Skeletal muscle cell (primary cell): ENCODE results near the gene SAP30BP.

Source experiments
- DNase-seq: peaks from one replicate; pipeline ENCODE4 v3.0.0-alpha.2; 2010; ENCODE audit warnings: low read depth
- H3K4me3 ChIP-seq: 2 replicates; pipeline ENCODE4 v1.5.1; 2011; ENCODE audit warnings: low read depth, mild to moderate bottlenecking, control low read depth, low read length, moderate library complexity

Gene SAP30BP

GRCh38 chr17:75701288-75701687, 34.1 kb downstream of the SAP30BP start:
- DNase-seq = no peak
- no peak overlapping the region for H3K4me3 ChIP-seq

DNA sequence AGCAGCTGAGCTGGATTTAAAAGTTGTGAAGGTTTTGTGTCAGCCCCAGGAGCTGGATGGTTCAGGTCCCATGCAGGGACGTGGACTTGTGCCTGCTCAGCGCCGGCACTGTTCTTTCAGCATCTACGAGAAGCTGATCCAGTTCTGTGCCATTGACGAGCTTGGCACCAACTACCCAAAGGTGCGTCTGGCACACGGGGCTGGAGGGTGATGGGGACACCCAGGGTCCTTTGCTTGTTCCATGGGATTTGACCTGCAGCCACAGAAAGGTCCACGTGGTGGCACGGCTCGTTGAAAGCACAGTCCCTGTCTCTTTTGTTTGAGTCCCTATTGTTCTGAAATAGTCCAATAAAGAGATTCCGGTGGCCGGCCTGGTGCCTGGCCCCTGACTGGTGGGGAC, 36.1 kb downstream of the SAP30BP start:
- no peak overlapping the region for H3K4me3 ChIP-seq
- no peak for DNase-seq

DNA sequence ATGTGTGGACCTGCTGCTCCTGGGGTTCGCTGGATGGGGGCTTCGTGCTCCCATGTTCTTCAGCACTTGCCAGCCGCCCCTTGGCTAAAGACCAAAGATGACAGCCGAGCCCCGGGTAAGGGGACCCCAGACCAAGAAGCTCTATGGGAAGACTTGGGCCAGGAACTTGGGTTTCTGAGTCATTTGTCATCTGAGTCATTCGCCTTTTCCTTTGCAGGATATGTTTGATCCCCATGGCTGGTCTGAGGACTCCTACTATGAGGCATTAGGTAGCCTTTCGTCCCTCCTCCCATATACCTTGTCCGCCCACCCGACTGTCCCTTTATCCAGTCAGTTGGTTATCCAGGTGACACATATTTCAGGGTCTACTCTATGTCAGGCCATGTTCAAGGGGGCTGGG, 36.5 kb downstream of the SAP30BP start:
- DNase-seq = no peak
- no peak overlapping the region for H3K4me3 ChIP-seq

DNA sequence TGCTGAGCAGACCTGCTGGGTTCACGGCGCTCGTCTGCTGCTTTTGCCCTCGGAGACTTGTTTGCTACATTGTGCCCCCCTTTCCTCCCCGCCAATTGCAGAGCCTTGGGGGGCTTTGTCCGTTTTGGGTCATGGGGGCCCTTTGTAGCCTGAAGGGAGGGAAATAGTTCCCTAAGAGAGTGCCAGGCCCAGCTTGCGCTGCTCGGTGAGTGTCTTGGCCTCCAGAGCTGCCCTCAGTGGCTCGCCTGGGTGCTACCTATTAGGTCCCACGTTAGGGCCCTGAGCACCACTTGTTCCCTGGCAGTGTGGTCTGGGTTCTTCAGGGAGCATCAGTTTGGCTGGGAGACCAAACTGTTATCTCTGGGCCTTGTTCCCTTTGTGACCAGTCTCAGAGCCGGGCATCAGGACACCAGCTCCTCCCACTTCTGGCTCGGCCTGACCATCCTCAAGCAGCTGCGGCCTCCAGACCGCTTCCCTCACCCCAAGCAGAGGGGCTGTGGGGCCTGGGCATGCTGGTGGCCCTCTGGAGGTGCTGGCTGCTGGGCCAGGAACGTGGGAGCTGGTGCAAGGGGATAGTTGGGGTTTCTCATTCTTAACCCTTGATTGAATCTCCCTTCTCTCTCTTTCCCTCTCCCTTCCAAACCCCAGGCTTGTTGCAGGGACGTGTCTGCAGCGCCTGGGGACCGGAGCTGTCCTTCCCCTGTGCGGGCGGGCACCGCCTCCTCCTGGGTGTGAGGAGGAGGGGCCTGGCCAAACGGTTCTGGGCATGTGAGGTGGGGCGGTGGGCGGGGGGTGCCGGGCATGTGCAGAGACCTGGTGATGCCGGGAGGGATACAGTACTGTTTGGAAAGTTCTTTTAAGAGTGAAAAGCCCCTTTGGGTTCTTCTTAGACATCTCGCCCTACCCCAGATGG, 38.1 kb downstream of the SAP30BP start:
- H3K4me3 ChIP-seq = no peak overlapping the region
- DNase-seq = no peak

DNA sequence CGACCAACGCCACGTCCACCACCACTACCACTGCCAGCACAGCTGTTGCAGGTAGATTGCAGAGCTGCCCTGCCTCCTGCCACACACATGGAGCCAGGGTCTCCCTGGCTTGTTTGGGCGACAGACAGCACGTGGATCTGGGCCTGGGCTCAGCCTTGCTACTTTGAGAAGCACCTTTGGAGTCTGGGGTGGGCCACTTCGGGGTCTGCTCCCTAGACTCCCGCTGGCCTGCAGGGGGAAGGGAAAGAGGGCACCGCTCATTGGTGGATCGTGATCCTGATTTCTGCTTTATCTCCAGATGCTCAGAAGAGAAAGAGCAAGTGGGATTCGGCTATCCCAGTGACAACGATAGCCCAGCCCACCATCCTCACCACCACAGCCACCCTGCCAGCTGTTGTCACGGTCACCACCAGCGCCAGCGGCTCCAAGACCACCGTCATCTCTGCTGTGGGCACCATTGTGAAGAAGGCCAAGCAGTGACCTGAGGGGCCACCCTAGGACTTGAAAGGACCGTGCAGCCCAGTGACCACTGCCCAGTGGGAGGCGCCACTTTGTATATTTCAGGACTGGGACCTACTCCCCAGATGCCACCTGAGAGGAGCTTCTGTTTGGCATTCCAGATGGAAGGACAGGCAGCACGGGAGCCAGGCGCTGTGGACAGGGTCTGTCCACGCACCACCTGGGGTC, 39.0 kb downstream of the SAP30BP start:
- DNase-seq = no peak
- H3K4me3 ChIP-seq = no peak overlapping the region

DNA sequence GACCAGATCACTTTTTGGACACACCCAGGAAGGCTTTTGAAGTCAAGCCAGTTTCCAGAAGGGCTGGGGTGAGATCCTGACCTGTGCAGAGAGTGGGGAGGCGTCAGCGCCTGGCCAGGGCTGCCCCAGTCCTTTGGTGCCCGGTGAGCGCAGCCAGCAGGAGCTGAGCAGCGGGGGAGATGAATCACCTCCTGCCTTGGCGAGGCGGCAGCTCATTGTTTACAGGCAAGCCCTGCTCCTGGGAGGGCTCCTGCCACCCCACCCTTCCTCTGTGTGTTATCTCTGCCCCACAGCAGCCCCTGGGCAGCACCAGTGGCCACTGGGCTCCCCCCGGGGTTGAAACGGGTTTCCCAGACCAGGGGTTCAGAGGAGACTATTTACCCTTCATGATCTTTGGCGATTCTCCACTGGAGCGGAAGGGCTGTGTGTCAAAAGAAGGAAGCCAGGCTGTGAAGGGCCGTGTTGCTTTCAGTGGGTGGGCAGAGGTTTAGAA, 40.0 kb downstream of the SAP30BP start:
- DNase-seq = no peak
- H3K4me3 ChIP-seq = no peak overlapping the region

GRCh38 chr17:75712446-75712845, 45.3 kb downstream of the SAP30BP start:
- H3K4me3 ChIP-seq = no peak overlapping the region
- DNase-seq = no peak

GRCh38 chr17:75719732-75720131, 52.6 kb downstream of the SAP30BP start:
- DNase-seq = no peak
- H3K4me3 ChIP-seq = no peak overlapping the region

DNA sequence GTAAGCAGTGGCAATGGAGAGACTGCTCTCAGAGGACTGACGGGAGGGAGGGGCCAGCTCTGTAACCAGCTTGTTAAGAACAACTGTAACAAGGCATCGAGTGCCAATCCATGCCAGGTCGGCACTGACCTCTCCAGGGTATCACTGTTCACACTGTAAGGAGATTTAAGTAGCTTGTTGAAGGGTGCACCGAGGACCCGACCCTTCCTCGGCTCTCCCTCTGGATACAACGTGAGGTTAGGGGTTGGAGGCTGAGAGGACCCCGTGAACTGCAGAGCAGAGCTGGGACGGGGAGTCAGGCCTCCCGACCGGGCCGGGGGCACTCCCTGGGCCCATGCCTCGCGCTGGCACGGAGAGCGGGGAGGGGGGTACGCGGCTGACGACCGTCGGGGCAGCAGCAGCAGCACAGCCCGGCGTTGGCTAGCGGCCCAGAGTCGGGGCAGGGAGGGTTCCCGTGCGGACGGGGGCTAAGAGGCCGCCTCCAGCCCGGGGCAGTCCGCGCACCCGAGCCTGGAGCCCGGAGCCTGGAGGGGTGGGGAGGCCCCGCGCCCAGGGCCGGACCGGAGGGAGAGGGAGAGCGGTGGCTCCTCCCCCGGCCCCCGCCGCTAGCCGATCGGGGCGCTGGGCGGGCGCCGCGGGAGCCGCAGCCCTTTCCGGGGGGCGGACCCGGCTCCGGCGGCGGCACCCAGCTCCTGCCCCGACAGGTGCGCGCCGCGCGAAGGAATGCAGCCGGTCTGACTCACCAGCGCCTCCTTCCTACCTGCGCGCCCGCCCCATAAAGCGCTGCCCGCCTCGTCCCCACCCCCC, 53.7 kb downstream of the SAP30BP start, which contains the start of gene ITGB4:
Gene ITGB4 (plus strand): TSS at position 804 of the 807 bp plus-strand sequence. CDS start 3,245 bp downstream, outside the sequence.
- DNase-seq = no peak
- H3K4me3 ChIP-seq = peak within 1 kb of the TSS; percentile 24

- H3K4me3 ChIP-seq = no peak overlapping the region
- no peak for DNase-seq
Observed at GRCh38 chr17:75721463-75722011, 54.4 kb downstream of the SAP30BP start.

DNA sequence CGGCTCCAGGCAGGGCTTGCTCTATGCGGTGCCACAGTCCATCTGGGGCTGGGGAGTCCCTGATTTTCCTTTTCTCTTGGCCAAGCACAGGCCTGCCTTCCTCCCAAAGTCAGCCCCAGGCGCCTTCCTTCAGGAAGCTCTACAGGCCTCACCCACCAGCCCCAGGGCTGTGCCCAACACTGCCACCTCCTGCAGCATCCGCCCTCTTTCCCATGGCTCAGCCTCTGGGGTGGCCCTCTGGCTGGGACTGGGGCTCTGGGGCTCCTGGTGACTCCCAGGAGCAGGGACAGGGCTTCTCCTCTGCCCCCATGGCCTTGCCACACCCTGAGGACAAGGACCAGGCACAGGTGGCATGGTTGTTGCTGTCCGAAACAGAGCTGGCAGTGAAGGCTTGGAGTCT, 54.9 kb downstream of the SAP30BP start:
- no peak overlapping the region for H3K4me3 ChIP-seq

GRCh38 chr17:75722542-75723095, 55.5 kb downstream of the SAP30BP start:
- DNase-seq = no peak
- no peak overlapping the region for H3K4me3 ChIP-seq

More for the DNA sequence above, 54.9 kb downstream of the SAP30BP start:
- DNase-seq = no peak

DNA sequence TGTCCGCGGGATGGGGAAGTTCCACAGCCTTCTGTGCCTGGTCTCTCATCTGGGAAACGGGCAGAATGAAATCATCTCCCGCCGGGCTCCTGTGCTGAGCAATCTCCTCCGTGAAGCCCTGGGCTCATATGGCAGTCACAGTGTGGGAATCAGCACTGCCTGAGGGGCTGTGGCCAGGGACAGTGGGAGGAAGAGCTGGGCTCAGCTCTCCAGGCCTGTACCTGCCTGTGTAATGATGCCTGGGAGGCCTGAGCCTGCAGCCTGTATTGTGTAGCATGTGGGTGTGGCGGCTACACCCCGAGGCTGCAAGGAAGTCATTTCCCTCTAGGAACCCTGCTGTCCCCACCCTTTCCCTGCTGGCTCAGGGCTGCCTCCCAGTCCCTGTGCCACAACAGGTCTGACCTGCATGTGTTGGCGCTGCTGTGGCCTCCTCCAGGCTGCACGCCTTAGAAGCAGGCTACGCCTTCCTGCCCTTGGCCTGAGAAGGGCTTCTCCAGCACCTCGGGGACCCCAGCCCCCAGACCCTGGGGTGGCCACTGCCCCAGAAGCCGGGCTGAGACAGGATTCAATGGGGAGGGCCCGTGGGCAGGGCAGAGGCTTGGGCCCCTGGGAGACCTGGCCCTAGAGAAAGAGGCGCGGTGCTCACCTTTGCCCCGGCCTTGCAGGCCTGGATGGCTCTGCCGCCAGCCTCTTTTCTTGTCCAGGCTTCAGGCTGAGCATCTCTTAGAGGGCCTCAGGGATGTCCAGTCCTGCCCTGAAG, 56.2 kb downstream of the SAP30BP start:
- DNase-seq = no peak
- no peak overlapping the region for H3K4me3 ChIP-seq

- no peak overlapping the region for H3K4me3 ChIP-seq
- no peak for DNase-seq
Observed at GRCh38 chr17:75724016-75725003, 57.2 kb downstream of the SAP30BP start.

- no peak for DNase-seq
- H3K4me3 ChIP-seq = no peak overlapping the region
Observed at GRCh38 chr17:75725504-75725903, 58.4 kb downstream of the SAP30BP start.

DNA sequence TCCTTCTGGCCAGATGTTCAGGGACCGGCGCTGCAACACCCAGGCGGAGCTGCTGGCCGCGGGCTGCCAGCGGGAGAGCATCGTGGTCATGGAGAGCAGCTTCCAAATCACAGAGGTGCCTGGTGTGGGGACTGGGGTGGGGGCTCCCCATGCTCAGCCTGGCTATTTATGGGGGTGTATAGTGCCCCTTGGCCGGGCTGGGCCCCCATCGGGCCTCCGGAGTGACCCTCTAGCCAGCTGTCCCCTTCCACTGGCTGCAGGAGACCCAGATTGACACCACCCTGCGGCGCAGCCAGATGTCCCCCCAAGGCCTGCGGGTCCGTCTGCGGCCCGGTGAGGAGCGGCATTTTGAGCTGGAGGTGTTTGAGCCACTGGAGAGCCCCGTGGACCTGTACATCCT, 60.3 kb downstream of the SAP30BP start:
- no peak for DNase-seq
- H3K4me3 ChIP-seq = no peak overlapping the region

GRCh38 chr17:75729351-75729750, 62.2 kb downstream of the SAP30BP start:
- no peak overlapping the region for H3K4me3 ChIP-seq
- no peak for DNase-seq
